GM10266 (cell line): Measurements from ENCODE around the gene C20orf141.

Source experiments
- DNase-seq: peaks from one replicate; pipeline ENCODE4 v3.0.0; 2012; ENCODE audit errors: extremely low spot score
- TF ChIP-seq, protein P1 (sequence below): IDR thresholded peaks from 2 replicates; pipeline ENCODE4 v1.5.1; 2012; ENCODE audit warnings: mild to moderate bottlenecking, low read depth; ENCODE audit not compliant: control insufficient read depth, insufficient read depth; ENCODE audit errors: missing control alignments

The C20orf141 gene

DNA sequence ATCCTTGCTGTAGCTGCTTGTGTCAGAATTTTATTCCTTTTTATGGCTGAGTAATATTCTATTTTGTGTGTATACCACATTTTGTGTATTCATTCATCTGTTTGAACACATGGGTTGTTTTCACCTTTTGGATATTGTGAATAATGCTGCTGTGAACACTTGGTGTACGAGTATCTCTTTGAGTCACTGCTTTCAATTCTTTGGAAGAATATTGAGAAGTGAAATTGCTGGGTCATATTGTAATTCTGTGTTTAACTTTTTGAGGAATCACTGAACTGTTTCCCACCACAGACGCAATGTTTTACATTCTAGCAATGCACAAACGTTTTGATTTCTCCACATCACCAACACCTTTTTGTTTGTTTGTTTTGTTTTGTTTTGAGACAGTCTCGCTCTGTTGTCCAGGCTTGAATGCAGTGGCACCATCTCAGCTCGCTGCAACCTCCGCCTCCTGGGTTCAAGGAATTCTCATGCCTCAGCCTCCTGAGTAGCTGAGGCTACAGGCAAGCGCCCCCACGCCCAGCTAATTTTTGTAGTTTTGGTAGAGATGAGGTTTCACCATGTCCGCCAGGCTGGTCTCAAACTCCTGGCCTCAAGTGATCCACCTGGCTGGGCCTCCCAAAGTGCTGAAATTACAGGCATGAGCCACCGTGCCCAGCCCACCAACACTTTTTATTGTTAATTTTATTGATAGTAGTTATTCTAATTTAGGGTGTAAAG is 36.0 kb upstream of the C20orf141 start:
- TF ChIP-seq, protein P1, sequence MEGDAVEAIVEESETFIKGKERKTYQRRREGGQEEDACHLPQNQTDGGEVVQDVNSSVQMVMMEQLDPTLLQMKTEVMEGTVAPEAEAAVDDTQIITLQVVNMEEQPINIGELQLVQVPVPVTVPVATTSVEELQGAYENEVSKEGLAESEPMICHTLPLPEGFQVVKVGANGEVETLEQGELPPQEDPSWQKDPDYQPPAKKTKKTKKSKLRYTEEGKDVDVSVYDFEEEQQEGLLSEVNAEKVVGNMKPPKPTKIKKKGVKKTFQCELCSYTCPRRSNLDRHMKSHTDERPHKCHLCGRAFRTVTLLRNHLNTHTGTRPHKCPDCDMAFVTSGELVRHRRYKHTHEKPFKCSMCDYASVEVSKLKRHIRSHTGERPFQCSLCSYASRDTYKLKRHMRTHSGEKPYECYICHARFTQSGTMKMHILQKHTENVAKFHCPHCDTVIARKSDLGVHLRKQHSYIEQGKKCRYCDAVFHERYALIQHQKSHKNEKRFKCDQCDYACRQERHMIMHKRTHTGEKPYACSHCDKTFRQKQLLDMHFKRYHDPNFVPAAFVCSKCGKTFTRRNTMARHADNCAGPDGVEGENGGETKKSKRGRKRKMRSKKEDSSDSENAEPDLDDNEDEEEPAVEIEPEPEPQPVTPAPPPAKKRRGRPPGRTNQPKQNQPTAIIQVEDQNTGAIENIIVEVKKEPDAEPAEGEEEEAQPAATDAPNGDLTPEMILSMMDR = no peak
- no peak for DNase-seq

DNA sequence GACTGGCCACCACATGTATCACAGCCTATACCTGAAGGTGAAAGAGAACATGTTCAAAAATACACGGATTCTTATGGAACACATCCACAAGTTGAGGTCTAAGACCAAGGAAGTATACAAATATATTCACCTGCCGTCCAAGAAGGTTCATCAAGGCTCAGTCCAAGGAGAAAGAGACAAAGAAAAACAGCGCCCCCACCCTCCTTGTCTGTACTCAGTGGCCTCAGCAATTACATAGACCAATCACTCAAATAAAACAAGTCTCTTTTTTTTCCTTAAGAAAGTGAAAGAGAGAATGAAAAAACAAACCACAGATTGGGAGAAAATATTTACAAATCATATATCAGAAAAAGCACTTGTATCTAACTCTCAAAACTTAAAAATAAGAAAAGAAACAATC is 33.8 kb upstream of the C20orf141 start:
- DNase-seq = no peak
- TF ChIP-seq, protein P1 = no peak

DNA sequence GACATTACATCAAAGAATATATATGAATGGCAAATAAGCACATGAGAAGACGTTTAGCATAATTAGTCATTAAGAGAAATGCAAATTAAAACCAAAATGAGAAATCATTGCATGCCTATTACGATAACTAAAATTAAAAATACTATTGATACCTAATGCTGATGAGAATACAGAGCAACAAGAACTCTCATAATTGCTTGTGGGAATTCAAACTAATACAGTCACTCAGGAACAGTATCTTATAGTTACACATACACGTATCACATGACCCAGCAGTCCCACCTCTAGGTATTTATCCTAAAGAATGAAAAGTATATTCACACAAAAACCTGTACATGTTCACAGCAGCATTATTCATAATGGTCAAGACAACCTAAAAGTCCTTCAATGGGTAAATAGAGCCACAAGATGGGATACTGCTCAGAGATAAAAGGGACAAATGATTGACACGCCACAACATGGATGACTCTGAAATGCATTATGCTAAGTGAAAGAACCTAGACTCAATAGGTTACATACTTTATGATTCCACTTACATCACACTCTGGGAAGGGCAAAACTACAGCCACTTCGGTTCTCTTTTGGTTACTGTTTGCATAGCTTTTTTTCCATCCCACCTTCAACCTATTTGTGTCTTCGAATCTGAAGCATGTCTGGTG is 30.8 kb upstream of the C20orf141 start:
- TF ChIP-seq, protein P1 = no peak

DNA sequence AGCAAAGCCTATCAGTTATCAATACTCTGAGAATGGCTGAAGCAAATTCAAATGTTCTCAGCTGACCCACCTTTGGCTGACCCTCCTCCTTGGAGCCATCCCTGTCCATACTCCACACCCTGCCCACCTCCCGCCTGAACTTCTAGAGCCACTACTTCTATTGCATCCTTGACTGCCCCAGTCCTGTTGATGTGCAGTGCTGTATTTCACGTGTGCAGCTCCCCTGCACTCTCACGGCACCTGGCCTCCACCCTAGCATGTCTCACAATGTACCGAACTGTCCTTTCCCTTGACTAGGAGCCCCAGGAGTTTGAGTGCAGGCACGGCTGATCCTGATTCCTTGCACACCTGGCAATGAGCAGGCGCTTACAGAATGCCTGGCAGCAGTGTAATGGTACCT is 21.3 kb upstream of the C20orf141 start:
- DNase-seq = no peak

More for the DNA sequence above, 30.8 kb upstream of the C20orf141 start:
- no peak for DNase-seq

DNA sequence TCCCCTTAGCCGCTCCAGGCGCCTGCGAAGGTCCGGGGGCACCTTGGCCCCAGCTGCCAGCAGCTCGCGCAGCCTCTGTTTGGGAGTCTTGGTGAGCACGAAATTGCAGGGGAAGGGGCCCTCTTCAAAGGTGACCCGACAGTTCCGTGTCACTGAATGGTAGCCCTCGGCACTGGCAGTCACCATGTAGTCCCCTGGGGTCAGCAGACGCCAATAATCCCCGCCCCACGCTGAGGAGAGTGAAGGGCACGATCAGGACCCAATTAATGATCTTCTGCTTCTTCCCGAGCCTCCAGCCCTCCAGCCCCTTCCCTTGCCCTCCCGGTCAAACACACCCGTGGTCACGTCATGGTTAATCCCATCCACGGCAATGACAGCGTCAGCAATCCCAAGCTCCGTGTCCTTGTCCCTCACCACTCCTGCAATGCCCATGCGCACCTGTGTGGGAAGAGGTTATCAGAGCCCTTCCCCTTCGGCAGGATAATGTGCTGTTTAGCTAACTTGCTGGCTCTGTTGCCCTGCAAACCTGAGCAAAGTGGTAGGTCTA is 20.5 kb upstream of the C20orf141 start:
- TF ChIP-seq, protein P1 = no peak
- no peak for DNase-seq

More for the DNA sequence above, 21.3 kb upstream of the C20orf141 start:
- TF ChIP-seq, protein P1 = no peak

DNA sequence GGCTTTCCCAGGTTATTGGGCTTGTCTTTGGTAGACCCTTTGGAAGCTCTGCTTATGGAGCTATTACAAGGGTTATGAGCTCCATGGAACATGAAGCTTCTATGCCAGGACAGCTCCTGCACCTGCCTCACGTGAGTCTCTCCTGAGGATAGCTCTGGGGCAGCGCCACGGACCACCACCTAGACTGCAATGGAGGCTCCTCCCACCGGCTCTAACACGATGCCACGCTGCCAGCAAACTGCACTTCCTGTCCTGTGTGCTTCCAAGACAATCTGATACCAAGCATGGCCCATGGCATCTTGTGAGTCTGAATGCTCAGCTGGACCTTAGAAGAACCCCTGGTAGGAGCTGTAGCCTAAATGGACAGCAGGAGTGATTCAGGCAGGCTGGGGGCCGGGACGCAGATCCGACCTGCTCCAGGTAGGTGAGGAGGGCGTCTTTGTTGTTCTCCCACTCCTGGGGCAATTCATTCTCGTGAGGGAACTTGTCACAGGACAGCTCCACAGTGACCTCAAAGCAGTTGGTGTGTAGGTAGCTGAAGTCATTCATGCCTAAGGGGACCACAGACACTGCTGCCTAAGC is 19.8 kb upstream of the C20orf141 start:
- TF ChIP-seq, protein P1 = no peak
- DNase-seq = no peak
